Measurements from ENCODE around the gene NRDE2. TPM values are rescaled to one million over a fixed set of nuclear protein-coding genes. Genes with fewer than 3 reads are reported as not detected.
A peak's percentile ranks its signal among the peaks of the same experiment; 100 is the strongest.

NRDE2 gene
- total RNA-seq, 1 donor from 2014 or later, result 35.3 TPM

GRCh38 chr14:90330203-90331196 is 1.2 kb downstream of the NRDE2 start:
- no peak for ATAC-seq (ENCODE audit: low read depth)

GRCh38 chr14:90321891-90322290 is 9.8 kb downstream of the NRDE2 start:
- intact Hi-C loops (cut with micrococcal nuclease), result no loop called here
- Mint-ChIP-seq H3K4me1 (peaks cover 6% of the 10 kb centered on the region), H3K36me3 (ENCODE audit: low read depth) (peaks cover 34% of the 10 kb centered on the region), H3K9me3 (no peaks in the 10 kb centered on the region), H3K27ac (no peak overlapping the region), H3K4me3 (no peak overlapping the region), H3K27me3 (no peaks in the 10 kb centered on the region)
- POLR2A ChIA-PET, result interaction anchor here (1.8 kb wide), 1 partner anchor 9 kb away, joined by 7 read pairs; the partner anchor contains the start of gene NRDE2
- DNase-seq (no peak), ATAC-seq (ENCODE audit: low read depth) (no peak)
- TF ChIP-seq CTCF (IDR thresholded peaks at IDR 0.05), result no peak
- CTCF ChIA-PET, result no interaction called here

More at GRCh38 chr14:90330203-90331196, 1.2 kb downstream of the NRDE2 start:
- CTCF ChIA-PET, result interaction anchor here (1.1 kb wide), 1 partner anchor 52 kb away, joined by 3 read pairs; no protein-coding TSS in a partner anchor
- Mint-ChIP-seq H3K27me3 (peaks cover 10% of the 10 kb centered on the region), H3K4me1 (peaks cover 25% of the 10 kb centered on the region), H3K9me3 (no peaks in the 10 kb centered on the region), H3K4me3 (peak overlapping the region; percentile 93), H3K36me3 (ENCODE audit: low read depth) (peaks cover 15% of the 10 kb centered on the region), H3K27ac (peak overlapping the region; percentile 95)
- intact Hi-C loops (cut with micrococcal nuclease), result loop anchor here (1.0 to 10.0 kb wide), 7 partner anchors 53 to 1536 kb away; partner anchors contain the start of genes EML5, PSMC1, RPS6KA5 and TDP1
- no peak for DNase-seq
- POLR2A ChIA-PET, result interaction anchor here (0.9 to 3.7 kb wide), 5 partner anchors 9 to 429 kb away, joined by 3 to 48 read pairs (median 7); partner anchors contain the start of gene CALM1
- no peak for TF ChIP-seq CTCF (IDR thresholded peaks at IDR 0.05)

- no peak overlapping the region for H3K27ac Mint-ChIP-seq
- H3K9me3 Mint-ChIP-seq, result no peaks in the 10 kb centered on the region
- intact Hi-C loops (cut with micrococcal nuclease), result no loop called here
- CTCF ChIA-PET, result no interaction called here
- POLR2A ChIA-PET, result interaction anchor here (0.6 kb wide), 1 partner anchor 1186 kb away, joined by 3 read pairs; no protein-coding TSS in a partner anchor
- DNase-seq (no peak), ATAC-seq (ENCODE audit: low read depth) (no peak)
- peaks cover 47% of the 10 kb centered on the region for H3K36me3 Mint-ChIP-seq (ENCODE audit: low read depth)
- no peak for TF ChIP-seq CTCF (IDR thresholded peaks at IDR 0.05)
- H3K4me1 Mint-ChIP-seq, result peaks cover 6% of the 10 kb centered on the region
- H3K27me3 Mint-ChIP-seq, result no peaks in the 10 kb centered on the region
- no peak overlapping the region for H3K4me3 Mint-ChIP-seq
Measured at GRCh38 chr14:90319634-90320541, 11.9 kb downstream of the NRDE2 start.

GRCh38 chr14:90319173-90319572 is 12.6 kb downstream of the NRDE2 start:
- no peaks in the 10 kb centered on the region for H3K27me3 Mint-ChIP-seq
- H3K36me3 Mint-ChIP-seq (ENCODE audit: low read depth), result peaks cover 49% of the 10 kb centered on the region
- CTCF ChIA-PET, result no interaction called here
- DNase-seq (no peak), ATAC-seq (ENCODE audit: low read depth) (no peak)
- peaks cover 6% of the 10 kb centered on the region for H3K4me1 Mint-ChIP-seq
- H3K4me3 Mint-ChIP-seq, result no peak overlapping the region
- no peak for TF ChIP-seq CTCF (IDR thresholded peaks at IDR 0.05)
- H3K9me3 Mint-ChIP-seq, result no peaks in the 10 kb centered on the region
- no peak overlapping the region for H3K27ac Mint-ChIP-seq
- intact Hi-C loops (cut with micrococcal nuclease), result no loop called here
- POLR2A ChIA-PET, result no interaction called here
